HL-60 (cell line): ENCODE results near the gene FAM177A1.
"Not testable (repeated sequence)": the region's sequence is repeated elsewhere in the genome, so short reads cannot be mapped to it uniquely, and the experiment has no call there.

ENCODE experiments used
- DNase-seq, 2 experiments: peaks; one replicate each; pipeline ENCODE4 v3.0.0-alpha.2; 2010 to 2020; ENCODE audit warnings: low read depth in 1 of 2, low spot score in 1 of 2
- H3K27ac ChIP-seq: fragments of 250-450 bp; sonication (Bioruptor Pico); replicated peaks from 2 replicates; pipeline ENCODE4 v1.5.1; 2020; ENCODE audit warnings: mild to moderate bottlenecking, moderate library complexity
- H3K27me3 ChIP-seq: fragments of 250-450 bp; sonication (Bioruptor Pico); 2 replicates; pipeline ENCODE4 v1.5.1; 2021; ENCODE audit warnings: mild to moderate bottlenecking, moderate library complexity; ENCODE audit not compliant: insufficient read depth, poor library complexity, severe bottlenecking
- H3K4me3 ChIP-seq: replicated peaks from 2 replicates; pipeline ENCODE4 v1.5.1; 2011; ENCODE audit warnings: mild to moderate bottlenecking, control low read depth, low read length; ENCODE audit not compliant: insufficient read depth
- CTCF ChIP-seq: IDR thresholded peaks from one replicate; pipeline ENCODE4 v1.5.1; 2011; ENCODE audit warnings: low read length, control low read depth, inconsistent platforms; ENCODE audit not compliant: insufficient read depth
- GABPA ChIP-seq: IDR thresholded peaks from 2 replicates; pipeline ENCODE4 v1.6.1; 2012; ENCODE audit warnings: low read depth
- POLR2AphosphoS5 ChIP-seq: IDR thresholded peaks from 2 replicates; pipeline ENCODE4 v1.6.1; 2012; ENCODE audit warnings: low read depth
- SPI1 ChIP-seq: IDR thresholded peaks from 2 replicates; pipeline ENCODE4 v1.6.1; 2012; ENCODE audit warnings: low read depth, mild to moderate bottlenecking, borderline replicate concordance
- TF ChIP-seq, protein P1 (sequence below): IDR thresholded peaks from 2 replicates; pipeline ENCODE4 v1.6.1; 2012; ENCODE audit warnings: low read depth; ENCODE audit not compliant: insufficient replicate concordance

FAM177A1 gene

GRCh38 chr14:35051796-35052195 is 5.7 kb downstream of the FAM177A1 start:
- no peak overlapping the region for H3K27ac ChIP-seq
- TF ChIP-seq POLR2AphosphoS5 (no peak), CTCF (no peak), GABPA (no peak), SPI1 (no peak)
- TF ChIP-seq, protein P1, sequence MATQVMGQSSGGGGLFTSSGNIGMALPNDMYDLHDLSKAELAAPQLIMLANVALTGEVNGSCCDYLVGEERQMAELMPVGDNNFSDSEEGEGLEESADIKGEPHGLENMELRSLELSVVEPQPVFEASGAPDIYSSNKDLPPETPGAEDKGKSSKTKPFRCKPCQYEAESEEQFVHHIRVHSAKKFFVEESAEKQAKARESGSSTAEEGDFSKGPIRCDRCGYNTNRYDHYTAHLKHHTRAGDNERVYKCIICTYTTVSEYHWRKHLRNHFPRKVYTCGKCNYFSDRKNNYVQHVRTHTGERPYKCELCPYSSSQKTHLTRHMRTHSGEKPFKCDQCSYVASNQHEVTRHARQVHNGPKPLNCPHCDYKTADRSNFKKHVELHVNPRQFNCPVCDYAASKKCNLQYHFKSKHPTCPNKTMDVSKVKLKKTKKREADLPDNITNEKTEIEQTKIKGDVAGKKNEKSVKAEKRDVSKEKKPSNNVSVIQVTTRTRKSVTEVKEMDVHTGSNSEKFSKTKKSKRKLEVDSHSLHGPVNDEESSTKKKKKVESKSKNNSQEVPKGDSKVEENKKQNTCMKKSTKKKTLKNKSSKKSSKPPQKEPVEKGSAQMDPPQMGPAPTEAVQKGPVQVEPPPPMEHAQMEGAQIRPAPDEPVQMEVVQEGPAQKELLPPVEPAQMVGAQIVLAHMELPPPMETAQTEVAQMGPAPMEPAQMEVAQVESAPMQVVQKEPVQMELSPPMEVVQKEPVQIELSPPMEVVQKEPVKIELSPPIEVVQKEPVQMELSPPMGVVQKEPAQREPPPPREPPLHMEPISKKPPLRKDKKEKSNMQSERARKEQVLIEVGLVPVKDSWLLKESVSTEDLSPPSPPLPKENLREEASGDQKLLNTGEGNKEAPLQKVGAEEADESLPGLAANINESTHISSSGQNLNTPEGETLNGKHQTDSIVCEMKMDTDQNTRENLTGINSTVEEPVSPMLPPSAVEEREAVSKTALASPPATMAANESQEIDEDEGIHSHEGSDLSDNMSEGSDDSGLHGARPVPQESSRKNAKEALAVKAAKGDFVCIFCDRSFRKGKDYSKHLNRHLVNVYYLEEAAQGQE = no peak
- H3K27me3 ChIP-seq = no peaks in the 10 kb centered on the region
- no peak overlapping the region for H3K4me3 ChIP-seq
- DNase-seq = no peak

DNA sequence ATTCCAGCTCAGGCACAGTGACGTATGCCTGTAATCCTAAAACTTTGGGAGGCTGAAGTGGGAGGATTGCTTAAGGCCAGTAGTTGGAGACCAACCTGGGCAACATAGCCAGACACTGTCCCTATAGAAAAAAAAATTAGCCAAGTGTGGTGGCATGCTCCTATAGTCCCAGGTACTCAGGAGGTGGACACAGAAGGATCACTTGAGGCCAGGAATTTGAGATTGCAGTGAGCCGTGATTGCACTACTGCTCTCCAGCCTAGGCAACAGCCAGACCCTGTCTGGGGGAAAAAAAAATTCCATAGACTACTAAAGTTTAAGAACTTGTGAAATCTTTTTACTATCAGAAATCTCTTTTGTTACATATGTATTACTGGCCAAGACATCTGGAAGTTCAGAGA is 6.6 kb downstream of the FAM177A1 start:
- no peak for DNase-seq
- TF ChIP-seq CTCF = no peak
- TF ChIP-seq GABPA = no peak
- Histone ChIP-seq H3K27me3 (no peaks in the 10 kb centered on the region), H3K27ac (no peak overlapping the region), H3K4me3 (no peak overlapping the region)

DNA sequence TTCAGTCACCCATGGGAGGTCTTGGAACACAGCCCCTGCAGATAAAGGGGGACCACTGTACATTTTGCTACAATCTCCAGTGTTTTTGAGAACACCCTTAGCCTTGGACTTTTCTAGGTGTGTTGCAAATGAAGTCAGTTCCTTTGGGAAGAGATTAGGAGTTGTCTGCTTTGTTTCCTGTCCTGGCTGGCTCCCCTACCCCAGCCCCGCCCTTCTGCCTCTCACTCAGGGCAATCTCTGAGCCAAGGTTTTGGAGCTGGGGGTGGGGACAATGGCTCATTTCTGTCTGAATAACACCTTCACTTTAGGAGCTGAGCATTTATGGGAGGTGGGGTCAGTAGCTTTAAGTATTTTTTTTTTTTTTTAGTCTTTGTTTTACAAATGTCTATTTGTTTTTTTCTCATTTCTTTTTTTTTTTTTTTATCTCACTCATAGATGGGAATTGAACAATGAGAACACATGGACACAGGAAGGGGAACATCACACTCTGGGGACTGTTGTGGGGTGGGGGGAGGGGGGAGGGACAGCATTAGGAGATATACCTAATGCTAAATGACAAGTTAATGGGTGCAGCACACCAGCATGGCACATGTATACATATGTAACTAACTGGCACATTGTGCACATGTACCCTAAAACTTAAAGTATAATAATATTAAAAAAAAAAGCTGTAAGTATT is 15.2 kb downstream of the FAM177A1 start:
- not testable (repeated sequence) for H3K4me3 ChIP-seq, H3K27me3 ChIP-seq, DNase-seq, H3K27ac ChIP-seq

GRCh38 chr14:35065731-35066130 is 19.7 kb downstream of the FAM177A1 start:
- H3K4me3 ChIP-seq, DNase-seq, H3K27me3 ChIP-seq, H3K27ac ChIP-seq: not testable (repeated sequence)

- no peak overlapping the region for H3K4me3 ChIP-seq
- DNase-seq = no peak
Measured at GRCh38 chr14:35068238-35069012, 22.4 kb downstream of the FAM177A1 start.

More at GRCh38 chr14:35068238-35069012, 22.4 kb downstream of the FAM177A1 start:
- TF ChIP-seq GABPA (no peak), CTCF (no peak), SPI1 (no peak)
- no peak overlapping the region for H3K27ac ChIP-seq
- no peaks in the 10 kb centered on the region for H3K27me3 ChIP-seq
